NCI-H2227 treated with DMSO at 0.1 percent for 48 hours (cell line): ENCODE data around the gene ANKS1A.
"Not testable (repeated sequence)": the region's sequence is repeated elsewhere in the genome, so short reads cannot be mapped to it uniquely, and the experiment has no call there.

Experiments used
- DNase-seq: peaks from one replicate; lab custom pipeline; 2025; lab: John Stamatoyannopoulos, UW

Gene ANKS1A

DNA sequence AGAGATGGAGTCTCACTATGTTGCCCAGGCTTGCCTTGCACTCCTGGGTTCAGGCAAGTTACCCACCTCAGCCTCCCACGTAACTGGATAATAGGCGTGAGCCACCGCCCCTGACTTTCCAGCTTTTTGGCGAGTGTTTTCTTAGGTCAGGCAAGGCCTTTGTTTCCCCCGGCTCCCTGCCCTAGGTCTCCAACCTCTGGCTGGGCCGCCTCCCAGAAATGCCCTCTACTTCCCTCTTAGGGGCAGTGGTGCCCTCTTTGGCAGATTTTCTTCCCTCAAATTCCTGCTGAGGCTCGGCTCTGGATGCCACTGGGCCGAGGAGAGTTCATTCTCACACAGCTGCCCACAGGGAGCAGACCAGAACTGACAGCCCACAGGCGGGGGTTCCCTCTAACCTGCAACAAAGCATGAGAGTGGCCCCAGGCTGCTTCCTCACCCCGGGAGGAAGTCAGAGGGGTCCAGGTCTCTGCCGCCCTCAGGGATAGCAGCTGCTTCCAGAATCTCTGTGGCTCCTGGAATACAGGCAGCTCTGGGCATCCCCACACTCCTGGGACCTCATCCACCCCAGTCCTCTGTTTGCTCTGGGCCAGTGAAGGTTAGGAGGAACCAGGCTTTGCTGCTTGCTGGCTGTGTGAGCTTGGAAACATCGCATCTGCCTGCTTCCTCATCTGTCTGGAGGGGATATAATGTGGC is 195.6 kb downstream of the ANKS1A start:
- no peak for DNase-seq

DNA sequence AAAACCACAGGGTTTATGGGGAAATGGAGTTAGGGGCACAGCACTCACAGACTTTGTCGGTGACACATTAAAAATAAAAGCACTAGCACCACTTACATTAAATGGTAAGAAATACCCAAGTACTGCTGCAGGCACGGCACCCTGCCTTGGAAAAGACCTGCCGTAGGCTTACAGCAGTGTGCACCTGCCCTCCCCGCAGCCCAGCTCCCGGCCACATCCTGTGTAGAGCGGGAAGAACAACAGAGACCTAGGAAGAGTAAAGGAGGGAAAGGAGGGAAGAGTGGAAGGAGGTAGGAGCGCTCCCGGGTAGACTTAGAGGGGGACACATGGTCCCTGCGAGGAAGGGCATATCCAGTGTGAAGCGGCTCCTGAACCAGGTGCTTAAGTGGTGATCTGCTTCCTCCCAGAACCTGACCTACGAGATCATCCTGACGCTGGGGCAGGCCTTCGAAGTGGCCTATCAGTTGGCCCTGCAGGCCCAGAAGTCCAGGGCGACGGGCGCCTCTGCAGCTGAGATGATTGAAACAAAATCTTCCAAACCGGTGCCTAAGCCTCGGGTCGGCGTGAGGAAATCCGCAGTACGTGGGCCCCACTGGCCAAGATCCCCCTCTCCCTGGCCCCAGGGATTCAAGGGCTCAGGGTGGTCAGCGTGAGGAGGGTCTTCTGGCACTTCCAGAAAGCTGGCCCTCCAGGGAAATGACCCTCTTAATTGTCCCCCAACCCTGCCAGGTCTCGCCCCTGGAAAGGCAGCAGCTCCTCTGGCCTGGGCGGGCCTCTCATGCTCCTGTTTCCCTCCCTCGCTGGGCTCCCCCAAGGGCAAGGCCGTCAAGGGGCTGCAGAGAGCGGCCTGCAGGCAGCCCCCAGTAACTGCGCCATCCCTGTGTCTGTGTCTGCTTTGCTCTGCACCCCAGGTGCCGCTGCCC is 196.6 kb downstream of the ANKS1A start:
- DNase-seq = no peak

DNA sequence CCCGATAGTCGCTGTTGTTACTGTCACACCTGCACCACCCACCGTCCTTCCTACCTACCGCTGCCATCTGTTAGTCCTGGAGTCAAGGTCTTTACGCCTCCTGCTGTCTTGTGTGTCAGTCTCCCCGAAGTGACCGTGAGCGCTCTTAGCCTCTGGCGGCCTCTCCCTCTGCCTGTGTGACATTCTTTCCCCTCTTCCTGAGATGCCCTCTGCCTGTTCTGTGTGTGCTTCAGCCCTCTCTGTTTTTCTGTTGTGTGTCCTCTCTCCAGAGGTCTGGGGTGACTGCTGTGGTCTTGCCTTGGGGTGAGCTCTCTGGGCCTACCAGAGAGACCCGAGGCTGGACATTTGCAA is 197.2 kb downstream of the ANKS1A start:
- DNase-seq = no peak

DNA sequence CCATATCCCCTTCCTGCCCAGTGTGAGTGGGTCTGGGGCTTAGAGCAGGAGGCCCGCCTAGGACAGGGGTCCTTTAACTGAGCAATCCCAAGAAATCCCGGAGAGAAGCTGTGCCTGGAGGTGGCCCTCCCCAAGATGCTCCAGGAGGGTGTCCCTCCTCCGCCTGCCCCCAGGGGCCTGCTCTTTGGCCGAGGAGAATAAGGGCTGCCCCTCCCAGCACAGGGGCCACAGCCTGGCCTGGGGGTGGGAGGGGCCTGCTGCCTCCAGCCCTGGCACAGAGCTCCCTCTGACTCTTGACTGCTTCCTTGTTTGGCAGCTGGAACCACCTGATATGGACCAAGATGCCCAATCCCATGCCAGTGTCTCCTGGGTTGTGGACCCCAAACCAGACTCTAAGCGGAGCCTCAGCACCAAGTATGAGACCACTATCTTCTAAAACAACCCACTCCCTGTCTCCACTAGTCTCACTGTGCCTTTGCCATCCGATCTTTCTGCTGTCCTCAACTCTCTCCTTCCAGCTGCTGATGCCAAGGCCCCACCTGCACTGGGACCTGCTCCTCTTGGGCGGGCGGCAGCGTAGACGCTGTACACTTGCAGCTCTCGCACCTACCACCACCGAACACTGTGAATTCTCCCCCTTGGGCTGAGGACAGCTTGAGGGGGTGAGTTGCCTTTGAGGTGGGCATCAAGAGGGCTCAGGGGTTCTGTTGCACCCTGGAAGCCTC is 197.7 kb downstream of the ANKS1A start:
- no peak for DNase-seq

DNA sequence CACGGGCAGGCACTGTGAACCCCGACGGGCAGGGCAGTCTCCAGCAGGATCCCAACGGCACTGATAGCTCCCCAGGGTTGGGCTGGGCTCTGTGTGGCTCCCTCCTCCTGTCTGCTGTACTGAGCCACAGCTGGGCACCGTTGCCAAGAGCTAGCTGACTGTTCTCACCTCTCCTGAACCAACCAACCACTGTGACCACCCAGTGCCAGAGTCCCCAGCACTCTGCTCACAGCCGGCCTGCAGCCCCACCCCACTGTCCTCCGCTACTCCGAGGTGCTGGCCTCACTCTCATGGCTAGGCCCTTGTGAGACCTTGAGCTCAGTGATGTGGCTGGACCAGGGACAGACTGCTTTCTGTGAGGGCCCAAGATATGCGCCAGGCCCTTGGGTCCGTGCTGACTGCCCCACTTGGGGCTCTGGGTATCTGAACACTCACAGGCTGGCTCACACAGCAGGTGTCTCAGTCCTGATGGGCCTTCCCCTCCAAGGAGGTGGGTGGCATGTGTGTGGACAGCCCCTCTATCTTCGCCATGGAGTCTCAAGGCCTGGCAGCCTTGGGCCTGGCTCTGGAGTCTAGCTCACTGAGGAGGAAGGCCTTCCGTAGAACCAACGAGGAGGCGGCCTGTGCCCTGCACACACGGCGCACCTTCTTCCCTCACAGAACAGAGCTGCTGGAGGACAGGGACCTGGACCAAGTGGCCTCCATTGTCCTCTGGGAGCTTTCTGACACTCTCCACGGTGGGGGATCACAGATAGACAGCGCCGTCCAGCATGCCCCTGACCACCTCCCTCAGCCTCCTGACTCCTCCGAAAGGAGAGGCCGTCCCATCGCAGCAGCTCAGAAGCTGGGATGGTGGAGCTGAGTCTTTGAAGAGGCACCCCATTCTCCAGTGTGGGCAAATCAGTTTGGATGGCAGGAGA is 198.6 kb downstream of the ANKS1A start:
- no peak for DNase-seq

DNA sequence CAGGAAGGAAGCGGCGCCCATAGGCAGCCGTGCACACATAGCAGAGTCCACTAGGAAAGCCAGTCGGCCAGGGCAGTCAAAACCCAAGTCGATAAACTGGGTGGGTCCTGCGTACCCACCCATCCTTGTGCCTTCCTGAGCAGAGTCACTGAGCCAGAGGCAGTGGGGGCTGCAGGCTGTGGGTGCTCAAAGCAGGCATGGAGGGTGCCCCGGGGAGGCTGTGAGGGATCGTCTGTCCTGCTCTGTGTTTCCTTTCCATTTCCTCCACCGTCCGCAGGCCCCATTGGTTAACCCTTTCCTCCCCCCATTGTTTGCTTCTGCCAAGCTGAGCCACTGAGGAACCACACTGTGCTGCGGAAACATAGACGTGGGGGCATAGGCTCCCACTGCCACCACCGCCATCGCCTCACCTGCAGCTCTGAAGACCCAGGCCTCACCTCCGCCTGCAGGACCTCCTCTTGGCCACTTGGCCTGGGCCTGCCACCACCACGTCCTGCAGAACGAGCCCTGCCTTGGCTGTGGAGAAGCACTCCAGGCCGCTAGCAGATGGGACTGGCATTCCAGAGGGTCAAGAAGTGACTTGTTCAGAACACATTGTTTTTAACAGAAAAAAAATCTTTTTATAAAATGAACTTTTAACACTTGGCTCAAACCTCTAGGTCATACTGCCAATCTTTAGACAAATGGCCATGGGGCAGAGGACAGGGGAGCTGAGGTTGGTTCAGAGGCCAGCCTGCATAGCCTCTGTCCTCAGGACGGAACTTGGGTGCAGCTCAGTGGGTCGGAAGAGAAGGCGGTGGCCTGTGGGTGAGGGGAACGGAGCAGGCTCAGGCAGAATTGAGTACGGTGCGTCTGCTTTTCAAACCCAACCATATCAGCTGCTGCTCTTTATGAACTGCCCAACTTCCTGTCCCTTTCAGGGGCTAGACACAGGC is 199.5 kb downstream of the ANKS1A start:
- no peak for DNase-seq

DNA sequence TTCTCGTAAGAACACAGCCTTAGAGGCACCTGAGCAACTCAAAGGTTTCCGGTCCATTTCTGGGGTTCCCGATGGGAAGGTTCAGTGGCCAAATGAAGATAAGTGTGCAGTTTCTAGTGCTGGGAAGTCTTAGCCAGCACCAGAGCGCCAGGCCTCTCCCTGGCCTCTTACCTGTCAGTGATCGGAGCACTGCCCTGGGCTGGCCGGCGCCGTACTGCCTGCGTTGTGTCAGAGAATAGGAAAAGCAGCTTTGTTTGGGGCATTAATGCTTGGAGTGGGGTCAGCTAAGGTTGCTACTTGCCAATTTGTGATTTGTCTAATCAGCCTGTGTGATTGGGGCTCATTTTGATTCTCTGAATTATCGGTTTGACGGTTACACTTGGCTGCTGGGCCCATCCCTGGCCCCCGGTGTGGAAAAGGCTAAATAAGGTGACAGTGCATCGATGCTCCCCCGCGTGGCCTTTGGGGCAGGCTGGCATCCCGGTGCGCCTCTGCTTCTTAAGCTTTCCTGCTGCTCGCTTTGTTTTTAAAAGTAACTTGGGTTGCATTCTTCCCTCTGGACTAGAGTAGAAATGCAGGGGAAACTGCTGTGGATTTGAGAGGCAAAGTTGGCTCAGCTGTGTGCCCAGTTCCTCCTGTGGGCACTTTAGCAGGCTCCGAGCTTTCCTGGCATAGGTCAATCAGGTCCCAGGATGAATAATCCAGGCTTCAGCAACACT is 200.3 kb downstream of the ANKS1A start:
- no peak for DNase-seq

DNA sequence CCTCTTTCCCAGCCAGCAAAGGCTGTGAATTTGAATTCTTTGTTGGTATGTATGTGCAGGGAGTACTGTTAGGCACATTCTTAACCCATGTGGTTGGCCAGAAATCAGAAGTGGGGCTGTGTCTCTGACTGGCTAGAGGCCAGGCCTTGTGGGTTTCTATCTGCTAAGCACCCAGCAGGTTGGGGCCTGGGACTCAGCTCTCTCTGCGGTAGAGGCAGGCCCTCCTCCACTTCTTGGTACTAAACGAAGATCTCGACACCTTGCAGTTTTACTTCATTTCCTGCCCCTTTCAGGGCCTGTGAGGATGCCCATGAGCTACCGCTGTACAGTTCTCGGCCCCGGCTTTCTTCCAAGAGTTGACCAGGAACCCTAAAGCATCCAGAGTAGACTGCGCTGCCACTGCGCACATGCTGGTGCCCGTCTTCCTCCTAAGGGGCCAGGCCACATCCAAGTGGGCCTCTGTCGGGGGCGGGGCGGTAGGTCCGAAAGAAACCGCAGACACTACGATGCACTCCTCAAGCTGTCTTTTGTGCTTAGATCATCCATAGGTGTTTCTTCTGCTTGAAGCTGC is 201.0 kb downstream of the ANKS1A start:
- no peak for DNase-seq

DNA sequence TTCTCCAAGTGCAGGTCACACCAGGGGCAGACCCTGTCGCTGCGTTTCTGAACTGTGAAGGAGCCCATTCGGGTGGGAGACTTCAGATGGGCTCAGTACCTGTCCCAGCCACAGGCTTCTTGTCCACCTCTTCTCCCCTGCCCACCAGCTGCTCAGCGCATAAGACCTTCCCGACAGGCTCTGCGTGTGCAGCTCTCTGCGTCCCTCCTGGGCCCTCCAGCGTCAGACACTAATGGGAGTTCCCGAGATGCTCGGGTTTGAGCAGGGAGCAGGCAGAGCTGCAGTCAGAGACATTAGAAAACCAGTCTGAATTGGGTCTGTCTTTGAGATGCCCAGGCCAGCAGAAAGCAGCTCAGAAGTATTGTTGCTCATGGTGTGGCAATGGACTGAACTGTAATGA is 201.7 kb downstream of the ANKS1A start:
- no peak for DNase-seq

DNA sequence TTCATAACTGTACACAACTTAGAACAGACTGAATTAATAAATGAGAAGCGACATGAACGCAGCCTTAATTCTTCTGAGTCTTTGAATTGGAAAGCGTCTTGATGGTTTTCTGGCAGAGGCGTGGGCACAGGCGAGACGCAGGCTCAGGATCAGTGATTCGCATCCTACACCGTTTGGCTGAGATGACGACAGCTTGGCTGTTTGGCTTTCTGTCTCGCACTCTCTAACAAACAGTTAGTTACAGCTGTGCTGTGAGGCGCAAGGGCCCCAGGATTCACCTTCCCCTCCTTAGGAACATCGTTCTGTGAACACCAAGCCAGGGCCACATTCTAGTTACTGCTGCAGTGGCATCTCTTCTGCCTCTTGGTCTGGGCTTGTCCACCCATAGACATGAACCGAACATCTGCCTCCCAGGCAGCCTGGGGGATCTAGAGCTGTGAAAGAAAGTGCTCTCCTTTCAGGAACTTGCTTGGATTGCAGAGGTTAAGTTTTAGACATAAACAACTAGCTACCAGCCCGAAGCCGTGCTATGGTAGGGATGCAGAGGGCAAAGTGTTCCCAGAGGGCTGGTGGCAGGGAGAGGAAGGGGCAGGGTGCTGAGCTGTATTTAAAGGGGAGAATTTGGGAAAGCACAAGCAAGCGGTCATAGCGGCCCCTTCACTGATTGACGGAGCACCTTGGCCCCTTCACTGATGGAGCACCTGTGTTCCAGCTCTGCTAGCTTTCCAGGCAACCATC is 202.5 kb downstream of the ANKS1A start:
- no peak for DNase-seq

DNA sequence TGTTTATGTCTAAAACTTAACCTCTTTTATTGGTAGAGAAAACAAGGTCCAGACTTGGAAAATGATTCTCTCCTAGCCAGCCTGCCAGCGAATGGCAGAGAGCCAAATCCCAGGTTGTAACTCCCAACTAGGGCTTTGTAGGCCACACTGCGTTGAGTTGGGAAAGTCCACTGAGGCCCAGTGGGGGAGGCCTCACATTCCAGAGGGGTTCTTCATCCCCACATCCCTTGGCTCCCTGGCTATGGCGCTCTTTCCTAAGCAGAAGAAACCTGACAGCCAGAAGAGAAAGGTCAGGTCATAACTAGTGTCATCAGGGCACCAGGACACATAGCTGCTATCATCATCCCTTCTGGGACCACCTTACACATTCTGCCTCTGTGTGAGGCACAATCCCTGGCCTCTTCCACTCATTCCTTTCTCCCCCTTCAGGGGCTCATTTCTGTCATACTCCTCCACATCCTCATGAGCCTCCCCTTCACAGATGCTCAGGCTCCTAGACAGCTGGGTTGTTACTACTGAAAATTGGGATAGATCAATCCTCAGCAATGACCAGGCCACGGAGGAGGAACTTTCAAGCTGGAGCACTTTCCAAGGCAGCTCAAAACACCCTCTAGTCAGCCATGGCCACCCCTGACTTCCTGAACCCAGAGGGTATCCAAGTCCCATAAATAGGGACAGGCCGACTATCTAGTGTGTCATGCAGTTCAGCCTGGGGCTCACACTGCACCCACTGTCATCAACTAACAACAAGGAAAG is 203.5 kb downstream of the ANKS1A start:
- DNase-seq = no peak

DNA sequence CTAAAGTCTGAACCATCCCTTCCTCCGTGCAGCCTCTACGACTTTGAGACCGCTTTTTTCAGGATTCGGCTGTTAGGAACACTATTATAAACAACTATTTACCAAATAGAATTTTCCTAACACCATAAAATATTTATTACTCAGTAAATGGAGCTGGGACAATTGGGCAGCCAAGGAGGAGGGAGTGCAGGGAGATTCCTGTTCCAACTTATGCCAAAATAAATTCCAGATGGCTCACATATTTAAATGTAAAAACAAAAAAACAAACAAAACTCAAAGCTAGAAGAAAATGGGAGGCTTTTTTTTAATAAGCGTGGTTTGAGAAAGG is 204.0 kb downstream of the ANKS1A start:
- DNase-seq = no peak

DNA sequence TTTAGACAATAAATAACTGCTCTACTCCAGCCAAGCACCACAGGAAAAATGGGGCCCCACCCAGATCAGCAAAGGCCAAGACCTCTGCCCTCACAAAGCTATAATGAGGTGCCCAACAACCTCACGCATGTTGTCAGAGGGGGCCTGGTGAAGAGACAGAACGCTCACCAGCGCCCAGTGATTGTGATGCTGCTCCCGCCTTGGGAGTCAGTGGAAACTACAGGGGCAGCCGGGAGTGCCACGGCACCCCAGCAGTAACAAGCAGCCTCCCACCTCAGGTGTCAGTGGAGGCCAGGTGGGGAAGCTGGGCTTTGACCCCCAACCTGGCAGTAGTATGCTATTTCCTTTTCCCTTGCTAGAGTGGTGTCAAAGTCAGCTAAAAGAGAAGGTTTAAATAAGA is 204.7 kb downstream of the ANKS1A start:
- DNase-seq = no peak

DNA sequence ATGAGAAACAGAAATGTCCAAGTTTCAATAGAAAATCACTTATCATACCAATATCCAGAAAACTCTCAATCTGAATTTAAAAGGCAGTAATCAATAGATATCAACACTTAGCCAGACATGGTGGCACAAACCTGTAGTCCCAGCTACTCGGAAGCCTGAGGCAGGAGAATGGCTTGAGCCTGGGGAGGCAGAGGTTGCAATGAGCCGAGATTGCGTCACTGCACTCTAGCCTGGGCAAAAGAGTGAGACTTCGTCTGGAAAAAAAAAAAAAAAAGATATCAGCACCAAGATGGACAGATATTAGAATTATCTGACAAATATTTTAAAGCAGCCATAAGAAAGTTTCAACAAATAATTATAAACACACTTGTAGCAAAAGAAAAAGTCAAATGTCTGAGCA is 205.1 kb downstream of the ANKS1A start:
- DNase-seq = no peak

DNA sequence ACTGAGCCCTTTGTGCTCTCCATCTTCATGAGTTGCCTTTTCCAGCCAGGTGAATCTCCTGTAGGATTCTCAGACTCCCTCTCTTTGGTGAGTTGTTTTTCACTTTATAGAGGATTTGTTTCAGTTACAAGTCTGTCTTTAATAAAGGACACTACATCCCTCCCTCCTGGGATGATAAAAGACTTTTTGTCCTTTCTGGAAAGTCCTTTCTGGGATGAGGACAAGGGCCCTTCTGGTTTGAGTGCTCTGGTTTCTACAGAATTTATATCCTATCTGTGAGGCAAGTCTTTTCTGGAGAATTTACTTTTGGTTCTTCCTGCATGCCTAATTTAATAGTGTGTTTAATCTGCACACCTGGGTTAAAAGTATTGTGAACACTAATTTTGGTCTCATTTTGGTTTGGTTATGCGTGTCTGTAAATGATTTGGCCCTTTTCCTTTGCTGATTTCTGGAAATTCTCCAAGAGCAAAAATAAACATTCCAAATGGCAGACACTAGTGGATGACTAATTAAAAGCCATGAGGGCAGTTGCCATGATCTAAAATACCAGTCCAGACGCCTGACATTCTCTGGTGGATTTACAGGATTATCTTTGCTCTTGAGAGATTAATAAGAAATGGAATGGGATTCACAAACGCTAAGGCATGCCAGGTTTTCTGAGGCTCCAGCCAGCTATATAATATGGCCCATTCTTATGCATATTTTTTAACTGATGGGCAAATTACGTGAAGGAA is 207.2 kb downstream of the ANKS1A start:
- no peak for DNase-seq

DNA sequence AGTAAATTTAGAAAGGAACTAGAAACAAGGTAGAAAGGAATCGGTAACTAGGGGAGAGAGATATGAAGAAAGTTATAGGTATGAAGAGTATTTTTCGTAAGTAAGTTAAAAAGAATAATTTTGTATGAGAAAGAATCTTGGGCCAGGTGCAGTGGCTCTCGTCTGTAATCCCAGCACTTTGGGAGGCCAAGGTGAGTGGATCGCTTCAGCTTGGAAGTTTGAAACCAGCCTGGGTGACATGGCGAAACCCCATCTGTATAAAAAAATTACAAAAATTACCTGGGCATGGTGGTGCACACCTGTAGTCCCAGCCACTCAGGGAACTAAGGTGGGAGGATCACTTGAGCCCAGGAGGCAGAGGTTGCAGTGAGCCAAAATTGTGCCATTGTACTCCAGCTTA is 210.1 kb downstream of the ANKS1A start:
- DNase-seq = no peak

DNA sequence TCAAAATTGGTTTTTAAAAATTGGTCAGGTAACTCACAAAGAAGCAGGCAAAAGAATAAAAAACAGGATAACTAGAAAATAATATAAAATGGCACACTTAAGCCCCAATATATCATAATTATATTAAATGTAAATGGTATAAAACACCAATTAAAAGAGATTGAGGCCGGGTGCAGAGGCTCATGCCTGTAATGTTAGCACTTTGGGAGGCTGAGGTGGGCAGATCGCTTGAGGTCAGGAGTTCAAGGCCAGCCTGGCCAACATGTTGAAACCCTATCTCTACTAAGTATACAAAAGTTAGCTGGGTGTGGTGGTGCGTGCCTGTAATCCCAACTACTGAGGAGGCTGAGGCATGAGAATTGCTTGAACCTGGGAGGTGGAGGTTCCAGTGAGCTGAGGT is 216.0 kb downstream of the ANKS1A start:
- DNase-seq = no peak

DNA sequence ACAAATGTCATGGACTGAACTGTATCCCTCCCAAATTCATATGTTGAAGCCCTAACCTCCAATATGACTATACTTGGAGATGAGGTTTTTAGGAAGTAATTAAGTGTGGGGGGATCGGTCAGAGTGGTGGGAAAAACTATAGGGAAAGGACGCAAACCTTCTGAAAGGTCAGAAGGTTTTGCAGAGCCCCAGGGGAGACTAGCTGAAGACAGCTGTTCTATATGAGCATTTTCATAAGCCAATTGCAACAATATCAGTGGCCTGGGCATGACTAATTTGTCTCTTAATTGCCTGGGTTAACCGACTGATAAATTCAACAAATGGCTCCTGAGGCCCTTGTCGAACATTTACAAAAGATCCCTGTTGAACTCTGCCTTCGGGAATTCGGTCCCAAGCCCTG is 217.0 kb downstream of the ANKS1A start:
- DNase-seq = not testable (repeated sequence)
